Heart left ventricle (tissue), 16 donors: ENCODE data around the gene TIGD6. TPM values are rescaled to one million over a fixed set of nuclear protein-coding genes. Genes with fewer than 3 reads are reported as not detected.

ENCODE experiments used
- ATAC-seq, 4 donors: fragments of 200-7000 bp; cut with Tn5 transposase; one replicate each; pipeline ENCODE4 v1.9.1; 2020 to 2022; ENCODE audit warnings: moderate library complexity in 4 of 4, mild to moderate bottlenecking in 3 of 4, moderate number of reproducible peaks in 1 of 4
- DNase-seq, 5 donors: peaks; one replicate each; pipeline ENCODE4 v3.0.0-alpha.2; 2020
- H3K27ac ChIP-seq, 12 donors: fragments of 200-600 bp; sonication (generic) in 4 of 12; one replicate each; pipeline versions ENCODE4 v1.5.0 to v1.8.0; 2016 to 2022; ENCODE audit warnings: mild to moderate bottlenecking in 2 of 12
- H3K27me3 ChIP-seq, 9 donors: fragments of 200-600 bp; sonication (generic) in 2 of 9; one replicate each; pipeline versions ENCODE4 v1.5.1 to v1.8.0; 2016 to 2022; ENCODE audit warnings: mild to moderate bottlenecking in 3 of 9
- H3K36me3 ChIP-seq, 9 donors: fragments of 200-600 bp; sonication (generic) in 2 of 9; one replicate each; pipeline versions ENCODE4 v1.5.0 to v1.8.0; 2018 to 2022; ENCODE audit warnings: mild to moderate bottlenecking in 2 of 9
- H3K4me1 ChIP-seq, 12 donors: fragments of 200-600 bp; sonication (generic) in 4 of 12; one replicate each; pipeline versions ENCODE4 v1.5.0 to v1.8.0; 2016 to 2022; ENCODE audit warnings: mild to moderate bottlenecking in 3 of 12
- H3K4me3 ChIP-seq, 12 donors: fragments of 200-600 bp; sonication (generic) in 4 of 12; one replicate each; pipeline versions ENCODE4 v1.5.0 to v1.8.0; 2017 to 2022; ENCODE audit warnings: mild to moderate bottlenecking in 9 of 12, moderate library complexity in 4 of 12
- H3K9me3 ChIP-seq, 12 donors: fragments of 200-600 bp; sonication (generic) in 4 of 12; one replicate each; pipeline versions ENCODE4 v1.5.0 to v1.8.0; 2016 to 2022; ENCODE audit warnings: mild to moderate bottlenecking in 1 of 12
- POLR2A ChIP-seq, 2 donors: fragments of 450-650 bp; IDR thresholded peaks; one replicate each; pipeline ENCODE4 v1.6.1; 2017; ENCODE audit warnings: antibody characterized with exemption in 2 of 2, mild to moderate bottlenecking in 2 of 2, moderate library complexity in 2 of 2
- WGBS, 4 donors: extraction: QIAGEN DNeasy Blood & Tissue Kit in 2 of 4; methylation state at CpG; one replicate each; pipeline versions ENCODE4 v1.1.5 to v1.1.7; 2013 to 2018; 5-methylcytosine and 5-hydroxymethylcytosine counted together
- intact Hi-C, 10 donors: fragments of 100-400 bp; cut with DNase I; formaldehyde crosslinking; loops; one replicate each; pipeline versions ENCODE4 v1.11.1 to v1.14.2; 2022
- polyA plus RNA-seq, 2 donors: library from polyadenylated mRNA; stranded (reverse); fragments of 200-250 nt; gene quantifications; one replicate each; pipeline ENCODE4 v1.2.3, GENCODE V29; 2013
- total RNA-seq, 9 donors: library from RNA; depleted of rRNA in 2 of 9; stranded (reverse); fragments of >200 nt in 2 of 9; fragmentation: NEBNext Ultra II Directional in 3 of 9; extraction: Animal tissue kit (Norgen Biotek cat#: 25700) in 3 of 9; gene quantifications; one replicate each; pipeline versions ENCODE4 v1.1.0 to v1.2.4, GENCODE V29; 2016 to 2023
- TF ChIP-seq, protein P1 (sequence below), 12 donors: fragments of 200-600 bp; sonication (generic) in 4 of 12; IDR thresholded peaks; one replicate each; pipeline versions ENCODE4 v1.5.0 to v1.8.0; 2018 to 2022; ENCODE audit warnings: antibody characterized with exemption in 12 of 12, mild to moderate bottlenecking in 5 of 12
- donor health status: ischemic (EF 13 %, LVEDD 7.1; RV severe dilation, severe dysfunction).
- donor health status: healthy with polysubstance abuse.
- donor health status: DM: no; HTN: yes; CAD: no.
- donor health status: DM: no; HTN: no; CAD: no.
- donor health status: ischemic (EF 25% LVEDD 6.9; RV normal size, moderate dysfunction).
- donor health status: ischemic (EF 25% LVEDD 5.7; RV mildly dilated, moderate dysfunction).
- donor health status: healthy.
- donor health status: DM: yes; HTN: yes; CAD: no.
- donor health status: ischemic (EF 35%, LVEDD 5.7; RV mildly dilated, moderate dysfunction).
- donor health status: nonischemic (EF 11% LVEDD 7.7; RV severe dilation, severe dysfunction).
- donor health status: DM: yes; HTN: yes; CAD: no.
- donor health status: PGD.
- donor health status: ischemic (EF 29% LVEDD 5.4; RV normal size, mild dysfunction).
- donor health status: nonischemic (EF 23%, LVEDD 6.1; RV moderate dilation, normal function).

The TIGD6 gene
- total and polyA plus RNA-seq, 11 donors: 1.3 to 4.3 (median 2.6) TPM

DNA sequence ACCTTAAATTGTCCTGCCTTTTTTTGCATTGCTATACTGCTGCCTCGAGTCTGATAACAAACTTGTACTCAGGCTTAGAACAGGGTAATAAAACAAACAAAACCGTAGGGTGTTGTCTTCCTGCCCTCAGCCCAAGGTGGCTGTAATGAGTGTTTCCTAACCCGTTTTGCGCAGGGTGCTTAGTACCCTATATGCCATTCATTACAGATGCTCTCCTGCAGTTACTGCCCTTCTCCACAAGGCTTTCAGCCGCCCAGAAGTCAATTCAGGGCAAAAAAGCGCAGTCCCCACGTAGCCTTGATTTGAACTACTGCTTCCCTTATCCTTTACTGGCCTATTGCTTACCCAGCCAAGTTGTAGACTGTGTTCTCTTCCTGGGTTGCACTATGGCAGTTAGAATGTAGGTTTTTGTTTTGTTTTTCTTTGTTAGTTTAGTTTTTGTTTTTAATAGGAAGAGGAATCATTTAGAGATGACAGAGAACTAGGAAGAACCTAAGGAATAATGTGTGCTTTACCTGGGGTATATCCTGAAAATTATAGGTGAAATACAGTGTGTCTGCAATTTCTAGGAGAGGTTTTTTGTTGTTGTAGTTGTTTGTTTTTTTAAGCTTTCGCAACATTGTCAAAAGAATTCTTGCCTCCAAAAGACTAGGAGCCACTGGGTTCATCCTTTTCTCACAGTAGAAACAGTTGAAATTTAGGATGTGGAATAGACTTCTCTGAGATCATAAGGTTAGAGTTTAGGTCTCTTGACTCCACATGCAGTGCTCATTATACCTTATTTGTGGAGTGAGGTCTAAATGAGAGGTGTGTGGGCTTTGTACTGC is 1.4 kb upstream of the TIGD6 start:
- Histone ChIP-seq H3K27me3 (no peaks in the 10 kb centered on the region), H3K9me3 (no peaks in the 10 kb centered on the region), H3K4me3 (peak overlapping the region; percentile 62 to 100 (median 92)), H3K27ac (peak overlapping the region in 10 of 12 donors; percentile 79 to 98 (median 90)), H3K36me3 (peaks cover 0 to 42% (median 24%) of the 10 kb centered on the region in 9 donors), H3K4me1 (peaks cover 0 to 41% (median 27%) of the 10 kb centered on the region in 12 donors)
- DNase-seq (peak in 4 of 5 donors; percentile 36 to 51 (median 44)), ATAC-seq (peak; percentile 23 to 65 (median 54))
- WGBS, 4 donors: 11 to 14% (median 13%) methylated on average over 8 of the region's 8 CpGs
- TF ChIP-seq, protein P1, sequence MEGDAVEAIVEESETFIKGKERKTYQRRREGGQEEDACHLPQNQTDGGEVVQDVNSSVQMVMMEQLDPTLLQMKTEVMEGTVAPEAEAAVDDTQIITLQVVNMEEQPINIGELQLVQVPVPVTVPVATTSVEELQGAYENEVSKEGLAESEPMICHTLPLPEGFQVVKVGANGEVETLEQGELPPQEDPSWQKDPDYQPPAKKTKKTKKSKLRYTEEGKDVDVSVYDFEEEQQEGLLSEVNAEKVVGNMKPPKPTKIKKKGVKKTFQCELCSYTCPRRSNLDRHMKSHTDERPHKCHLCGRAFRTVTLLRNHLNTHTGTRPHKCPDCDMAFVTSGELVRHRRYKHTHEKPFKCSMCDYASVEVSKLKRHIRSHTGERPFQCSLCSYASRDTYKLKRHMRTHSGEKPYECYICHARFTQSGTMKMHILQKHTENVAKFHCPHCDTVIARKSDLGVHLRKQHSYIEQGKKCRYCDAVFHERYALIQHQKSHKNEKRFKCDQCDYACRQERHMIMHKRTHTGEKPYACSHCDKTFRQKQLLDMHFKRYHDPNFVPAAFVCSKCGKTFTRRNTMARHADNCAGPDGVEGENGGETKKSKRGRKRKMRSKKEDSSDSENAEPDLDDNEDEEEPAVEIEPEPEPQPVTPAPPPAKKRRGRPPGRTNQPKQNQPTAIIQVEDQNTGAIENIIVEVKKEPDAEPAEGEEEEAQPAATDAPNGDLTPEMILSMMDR (IDR thresholded peaks at IDR 0.05): peak; percentile 29 to 70 (median 58)
- TF ChIP-seq POLR2A (IDR thresholded peaks at IDR 0.05): no peak
- intact Hi-C loops: loop anchor here in 1 of 10 donors (10.0 kb wide), 1 partner anchor 433 kb away; no protein-coding TSS in a partner anchor

DNA sequence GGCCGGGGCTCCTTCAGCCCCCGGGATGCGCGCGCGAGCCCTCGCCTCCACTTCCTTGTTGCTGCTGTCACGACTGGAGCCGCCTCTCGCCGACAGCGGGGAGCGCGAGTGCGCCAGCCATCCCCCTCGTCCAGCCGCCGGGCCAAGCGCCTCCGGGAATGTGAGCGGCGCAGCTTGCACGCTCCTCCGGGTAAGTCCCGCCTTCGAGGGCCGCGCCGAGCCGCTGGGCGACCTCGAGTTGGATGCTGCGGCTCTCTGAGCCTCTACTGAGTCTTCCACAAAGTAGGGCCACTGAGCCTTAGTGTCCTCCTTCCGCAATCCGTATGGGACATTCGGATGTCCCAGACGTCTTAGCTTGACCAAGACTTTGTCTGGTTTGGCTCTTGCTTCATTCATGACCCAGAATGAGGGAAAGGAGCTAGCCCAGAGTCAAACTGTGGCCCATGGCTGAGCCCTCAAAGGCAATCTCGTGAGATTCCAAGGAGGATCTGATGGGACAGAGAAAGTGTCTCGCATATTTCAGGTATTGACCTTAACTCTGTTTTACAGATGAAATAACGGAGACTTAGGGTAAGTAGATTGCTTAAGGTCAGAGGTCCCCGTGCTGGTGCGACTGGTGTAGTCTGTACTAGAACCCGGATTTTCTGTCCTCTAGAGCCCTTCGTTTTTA is 671 bp upstream of the TIGD6 start:
- DNase-seq (peak in 4 of 5 donors; percentile 38 to 79 (median 45)), ATAC-seq (peak in 3 of 4 donors; percentile 24 to 54 (median 48))
- H3K27ac ChIP-seq: peak overlapping the region; percentile 72 to 98 (median 88)
- no peaks in the 10 kb centered on the region for H3K9me3 ChIP-seq
- H3K4me1 ChIP-seq: peaks cover 0 to 41% (median 27%) of the 10 kb centered on the region in 12 donors
- no peak for TF ChIP-seq POLR2A (IDR thresholded peaks at IDR 0.05)
- TF ChIP-seq, protein P1 (IDR thresholded peaks at IDR 0.05): no peak
- 1 to 3% (median 1%) methylated on average over 9 to 44 of the region's 44 CpGs for WGBS, 4 donors
- intact Hi-C loops: loop anchor here in 1 of 10 donors (10.0 kb wide), 1 partner anchor 434 kb away; no protein-coding TSS in a partner anchor
- peaks cover 0 to 34% (median 16%) of the 10 kb centered on the region in 9 donors for H3K36me3 ChIP-seq
- no peaks in the 10 kb centered on the region for H3K27me3 ChIP-seq
- H3K4me3 ChIP-seq: peak overlapping the region; percentile 62 to 100 (median 92)

DNA sequence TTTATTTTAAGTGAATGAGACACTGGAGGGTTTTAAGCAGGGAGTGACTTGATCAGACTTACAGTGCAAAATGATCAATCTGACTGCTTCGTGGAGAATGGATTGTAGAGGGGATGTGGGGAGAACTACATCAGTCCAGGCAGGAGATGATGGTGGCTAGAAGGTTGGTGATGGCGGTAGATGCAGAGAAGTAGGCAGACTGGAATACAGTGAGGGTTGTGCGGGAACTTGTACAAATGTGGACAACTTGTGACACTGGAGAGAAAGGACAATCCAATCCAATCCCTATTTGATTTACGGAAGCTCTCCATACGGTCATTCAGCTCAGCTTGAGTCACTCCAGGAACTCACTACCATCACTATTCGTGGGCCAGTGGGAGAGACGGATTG is 593 bp downstream of the TIGD6 start:
- TF ChIP-seq, protein P1 (IDR thresholded peaks at IDR 0.05): no peak
- TF ChIP-seq POLR2A (IDR thresholded peaks at IDR 0.05): no peak
- WGBS, 4 donors: 15 to 19% (median 17%) methylated on average over 7 of the region's 7 CpGs
- intact Hi-C loops: loop anchor here in 2 of 10 donors (10.0 kb wide), 2 partner anchors 155 to 435 kb away; no protein-coding TSS in a partner anchor

More for the DNA sequence above, 593 bp downstream of the TIGD6 start:
- Histone ChIP-seq H3K27ac (peak overlapping the region; percentile 72 to 98 (median 88)), H3K4me1 (peaks cover 0 to 42% (median 27%) of the 10 kb centered on the region in 12 donors), H3K4me3 (peak overlapping the region; percentile 62 to 100 (median 92)), H3K27me3 (no peaks in the 10 kb centered on the region), H3K36me3 (peaks cover 0 to 34% (median 17%) of the 10 kb centered on the region in 9 donors), H3K9me3 (no peaks in the 10 kb centered on the region)
- DNase-seq: no peak
- no peak for ATAC-seq
